B cell (primary cell): ENCODE data around the gene SLC7A10.

ENCODE experiments used
- EZH2 ChIP-seq: IDR thresholded peaks from 2 replicates; pipeline ENCODE4 v1.6.1; 2012; ENCODE audit warnings: borderline replicate concordance, low read depth, mild to moderate bottlenecking, moderate library complexity, low read length; ENCODE audit not compliant: insufficient read depth, poor library complexity, severe bottlenecking
- TF ChIP-seq, protein P1 (sequence below): fragments of 200-600 bp; IDR thresholded peaks from one replicate; pipeline ENCODE4 v1.8.0; 2022; ENCODE audit warnings: antibody characterized with exemption, mild to moderate bottlenecking

- TF ChIP-seq, protein P1, sequence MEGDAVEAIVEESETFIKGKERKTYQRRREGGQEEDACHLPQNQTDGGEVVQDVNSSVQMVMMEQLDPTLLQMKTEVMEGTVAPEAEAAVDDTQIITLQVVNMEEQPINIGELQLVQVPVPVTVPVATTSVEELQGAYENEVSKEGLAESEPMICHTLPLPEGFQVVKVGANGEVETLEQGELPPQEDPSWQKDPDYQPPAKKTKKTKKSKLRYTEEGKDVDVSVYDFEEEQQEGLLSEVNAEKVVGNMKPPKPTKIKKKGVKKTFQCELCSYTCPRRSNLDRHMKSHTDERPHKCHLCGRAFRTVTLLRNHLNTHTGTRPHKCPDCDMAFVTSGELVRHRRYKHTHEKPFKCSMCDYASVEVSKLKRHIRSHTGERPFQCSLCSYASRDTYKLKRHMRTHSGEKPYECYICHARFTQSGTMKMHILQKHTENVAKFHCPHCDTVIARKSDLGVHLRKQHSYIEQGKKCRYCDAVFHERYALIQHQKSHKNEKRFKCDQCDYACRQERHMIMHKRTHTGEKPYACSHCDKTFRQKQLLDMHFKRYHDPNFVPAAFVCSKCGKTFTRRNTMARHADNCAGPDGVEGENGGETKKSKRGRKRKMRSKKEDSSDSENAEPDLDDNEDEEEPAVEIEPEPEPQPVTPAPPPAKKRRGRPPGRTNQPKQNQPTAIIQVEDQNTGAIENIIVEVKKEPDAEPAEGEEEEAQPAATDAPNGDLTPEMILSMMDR, result no peak
- TF ChIP-seq EZH2, result no peak
These were observed 39.0 kb downstream of the SLC7A10 start for GRCh38 chr19:33186431-33187182.
